Measurements from ENCODE around the gene SLC22A6.

SLC22A6 gene

DNA sequence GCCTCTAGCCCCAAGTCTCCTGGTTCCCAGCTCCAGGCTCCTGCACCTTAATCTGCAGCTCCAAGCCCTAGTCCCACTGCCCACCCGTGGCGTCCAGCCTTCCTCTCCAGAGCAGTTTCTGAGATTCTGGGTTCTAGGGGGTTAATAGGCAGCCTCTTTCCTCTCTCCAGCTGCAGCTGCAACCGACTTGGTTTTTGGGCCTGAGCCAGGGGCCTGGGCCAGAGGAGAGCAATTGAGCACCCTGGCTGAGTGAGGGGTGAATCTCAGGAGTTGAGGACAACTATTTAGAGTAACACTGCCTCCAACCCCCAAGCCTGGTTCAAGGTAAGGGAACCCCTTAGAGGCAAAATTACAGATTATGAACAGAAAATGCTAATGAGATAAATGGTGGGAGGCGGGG is 54.6 kb downstream of the SLC22A6 start:
- no peak for DNase-seq

- no peak for DNase-seq
Measured at GRCh38 chr11:62928011-62928410, 56.8 kb downstream of the SLC22A6 start.

DNA sequence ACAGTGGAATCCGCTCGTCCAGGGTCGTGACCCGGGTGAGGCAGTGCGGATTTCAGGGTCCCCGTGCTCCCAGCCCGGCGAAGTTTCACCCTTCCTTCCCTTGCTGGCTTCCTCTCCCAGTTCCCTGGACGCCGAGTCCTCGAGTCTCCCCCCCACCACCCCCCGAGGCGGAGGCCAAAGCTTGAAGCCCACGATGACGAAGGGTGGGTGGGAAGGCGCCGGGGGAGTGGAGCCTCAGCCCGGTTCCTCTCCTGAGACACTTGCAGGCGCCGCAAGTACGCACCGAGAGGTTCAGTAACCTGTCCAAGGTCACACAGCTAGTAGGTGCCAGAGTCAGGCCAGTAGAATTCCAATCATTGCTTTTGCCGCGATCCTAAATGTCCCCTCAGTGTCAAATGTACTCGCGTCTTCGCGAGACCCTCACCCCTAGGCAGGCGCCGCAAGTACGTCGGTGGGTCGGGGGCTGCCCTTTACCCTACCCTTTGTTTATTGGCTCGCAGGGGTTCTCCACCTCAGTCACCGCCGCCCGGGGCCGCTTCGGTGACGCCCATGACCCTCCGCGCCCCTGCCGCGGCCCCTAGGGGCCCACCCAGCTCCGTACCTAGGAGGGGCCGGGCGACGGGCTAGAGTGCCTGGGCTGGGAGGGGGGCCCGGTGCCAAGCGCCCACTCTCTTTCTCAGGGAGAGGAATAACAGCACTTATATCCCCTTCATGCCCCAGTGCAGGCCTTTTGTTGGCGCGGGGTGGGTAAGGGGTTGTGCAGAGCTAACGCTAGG is 57.9 kb downstream of the SLC22A6 start:
- no peak for DNase-seq

All from CD4-positive, alpha-beta T cell treated with Interleukin-4 for 1 hour (primary cell).